Adrenal gland (tissue), 12 donors: Measurements from ENCODE around the gene DPYD. TPM values are rescaled to one million over a fixed set of nuclear protein-coding genes. Genes with fewer than 3 reads are reported as not detected.

Source experiments
- DNase-seq, 7 donors: peaks; one replicate each; pipeline ENCODE4 v3.0.0-alpha.2; 2019 to 2020
- H3K27ac ChIP-seq, 5 donors: fragments of 200-600 bp; sonication (generic) in 4 of 5; 1 replicate in 3 of 5; 2 replicates in 2 of 5; pipeline versions ENCODE4 v1.5.1 to v1.8.0; 2016 to 2020; ENCODE audit warnings: mild to moderate bottlenecking in 1 of 5
- H3K27me3 ChIP-seq: fragments of 200-600 bp; 2 replicates; pipeline ENCODE4 v1.8.0; 2021
- H3K36me3 ChIP-seq, 2 donors: fragments of 200-600 bp; replicated peaks in 1 of 2; 1 replicate in 1 of 2; 2 replicates in 1 of 2; pipeline versions ENCODE4 v1.5.1 to v1.8.0; 2018 to 2022
- H3K4me1 ChIP-seq, 2 donors: fragments of 200-600 bp; replicated peaks in 1 of 2; 1 replicate in 1 of 2; 2 replicates in 1 of 2; pipeline versions ENCODE4 v1.5.1 to v1.8.0; 2018 to 2021
- H3K4me3 ChIP-seq, 4 donors: fragments of 200-600 bp; sonication (generic) in 3 of 4; one replicate each; pipeline ENCODE4 v1.5.1; 2016 to 2018
- H3K9me3 ChIP-seq, 3 donors: fragments of 200-600 bp; sonication (generic) in 1 of 3; replicated peaks in 1 of 3; 1 replicate in 2 of 3; 2 replicates in 1 of 3; pipeline versions ENCODE4 v1.5.1 to v1.8.0; 2016 to 2021
- POLR2A ChIP-seq, 2 donors: fragments of 450-650 bp; IDR thresholded peaks; one replicate each; pipeline ENCODE4 v1.6.1; 2017; ENCODE audit warnings: antibody characterized with exemption in 2 of 2, mild to moderate bottlenecking in 2 of 2, moderate library complexity in 1 of 2
- whole genome bisulfite sequencing, 4 donors: extraction: QIAGEN DNeasy Blood & Tissue Kit in 2 of 4; methylation state at CpG; one replicate each; pipeline versions ENCODE4 v1.1.5 to v1.1.7; 2013 to 2017; 5-methylcytosine and 5-hydroxymethylcytosine counted together
- intact Hi-C, 2 donors: fragments of 100-400 bp; cut with DNase I; formaldehyde crosslinking; loops; one replicate each; pipeline versions ENCODE4 v1.14.1 to v1.15.0; 2022 to 2023
- polyA plus RNA-seq, 3 donors: library from polyadenylated mRNA; stranded (reverse); fragments of 200-250 nt in 2 of 3; fragments of 350-450 nt in 1 of 3; fragmentation: Illumina TruSeq in 1 of 3; extraction: RNeasy Lipid Tissue Mini Kit (QIAGEN cat#74804) in 1 of 3; gene quantifications; one replicate each; pipeline ENCODE4 v1.2.3, GENCODE V29; 2013 to 2014
- total RNA-seq, 9 donors: library from RNA; depleted of rRNA in 4 of 9; stranded (reverse); fragments of >200 nt in 4 of 9; fragments of 120-200 nt in 1 of 9; fragmentation: NEBNext Ultra II Directional in 1 of 9; extraction: Animal tissue kit (Norgen Biotek cat#: 25700) in 1 of 9; gene quantifications; one replicate each; pipeline versions ENCODE4 v1.1.0 to v1.2.4, GENCODE V29; 2013 to 2023
- TF ChIP-seq, protein P1 (sequence below), 6 experiments: fragments of 450-650 bp in 4 of 6; fragments of 200-600 bp in 2 of 6; sonication (generic) in 1 of 6; IDR thresholded peaks; 1 replicate in 5 of 6; 2 replicates in 1 of 6; pipeline versions ENCODE4 v1.5.1 to v1.8.0; 2016 to 2021; ENCODE audit warnings: antibody characterized with exemption in 6 of 6, mild to moderate bottlenecking in 2 of 6, moderate library complexity in 1 of 6
- donor health status: healthy with polysubstance abuse.
- donor health status: Bipolar disorder and iron deficiency.
- donor health status: DM: yes; HTN: yes; CAD: no.
- donor health status: DM: no; HTN: no; CAD: no.
- donor health status: DM: no; HTN: no; CAD: no.
- donor health status: DM: yes; HTN: yes; CAD: no.

Gene DPYD
- total and polyA plus RNA-seq, 12 donors: 6.6 to 73.1 (median 30.2) TPM

DNA sequence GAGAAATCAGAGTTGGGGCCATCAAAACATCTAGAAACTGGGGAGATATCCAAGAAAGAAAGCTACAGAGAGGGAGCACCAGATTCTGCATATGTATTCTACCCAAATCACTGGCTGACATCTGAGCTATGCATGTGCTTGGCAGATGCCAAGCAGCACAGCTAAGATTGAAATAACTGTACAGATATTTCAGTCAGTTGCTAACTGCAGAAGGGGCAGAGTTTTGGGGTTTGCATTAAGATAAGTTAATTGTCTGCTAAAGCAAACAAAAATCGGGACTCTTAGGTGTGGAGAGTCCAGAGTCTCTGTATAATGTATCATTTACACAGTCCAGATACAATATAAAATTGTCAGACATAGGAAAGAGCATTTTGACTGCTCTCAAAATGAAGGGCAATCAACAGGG, 762.1 kb downstream of the DPYD start:
- Histone ChIP-seq H3K27ac (no peak overlapping the region), H3K27me3 (no peaks in the 10 kb centered on the region), H3K9me3 (no peaks in the 10 kb centered on the region), H3K4me3 (no peak overlapping the region), H3K4me1 (peaks cover 0 to 8% of the 10 kb centered on the region in 2 donors), H3K36me3 (no peaks in the 10 kb centered on the region)
- TF ChIP-seq, protein P1, sequence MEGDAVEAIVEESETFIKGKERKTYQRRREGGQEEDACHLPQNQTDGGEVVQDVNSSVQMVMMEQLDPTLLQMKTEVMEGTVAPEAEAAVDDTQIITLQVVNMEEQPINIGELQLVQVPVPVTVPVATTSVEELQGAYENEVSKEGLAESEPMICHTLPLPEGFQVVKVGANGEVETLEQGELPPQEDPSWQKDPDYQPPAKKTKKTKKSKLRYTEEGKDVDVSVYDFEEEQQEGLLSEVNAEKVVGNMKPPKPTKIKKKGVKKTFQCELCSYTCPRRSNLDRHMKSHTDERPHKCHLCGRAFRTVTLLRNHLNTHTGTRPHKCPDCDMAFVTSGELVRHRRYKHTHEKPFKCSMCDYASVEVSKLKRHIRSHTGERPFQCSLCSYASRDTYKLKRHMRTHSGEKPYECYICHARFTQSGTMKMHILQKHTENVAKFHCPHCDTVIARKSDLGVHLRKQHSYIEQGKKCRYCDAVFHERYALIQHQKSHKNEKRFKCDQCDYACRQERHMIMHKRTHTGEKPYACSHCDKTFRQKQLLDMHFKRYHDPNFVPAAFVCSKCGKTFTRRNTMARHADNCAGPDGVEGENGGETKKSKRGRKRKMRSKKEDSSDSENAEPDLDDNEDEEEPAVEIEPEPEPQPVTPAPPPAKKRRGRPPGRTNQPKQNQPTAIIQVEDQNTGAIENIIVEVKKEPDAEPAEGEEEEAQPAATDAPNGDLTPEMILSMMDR (IDR thresholded peaks at IDR 0.05): no peak
- no peak for TF ChIP-seq POLR2A (IDR thresholded peaks at IDR 0.05)
- DNase-seq: no peak
- WGBS, 4 donors: 46 to 88% (median 76%) methylated on average over 1 of the region's 1 CpG
- intact Hi-C loops: no loop called here

DNA sequence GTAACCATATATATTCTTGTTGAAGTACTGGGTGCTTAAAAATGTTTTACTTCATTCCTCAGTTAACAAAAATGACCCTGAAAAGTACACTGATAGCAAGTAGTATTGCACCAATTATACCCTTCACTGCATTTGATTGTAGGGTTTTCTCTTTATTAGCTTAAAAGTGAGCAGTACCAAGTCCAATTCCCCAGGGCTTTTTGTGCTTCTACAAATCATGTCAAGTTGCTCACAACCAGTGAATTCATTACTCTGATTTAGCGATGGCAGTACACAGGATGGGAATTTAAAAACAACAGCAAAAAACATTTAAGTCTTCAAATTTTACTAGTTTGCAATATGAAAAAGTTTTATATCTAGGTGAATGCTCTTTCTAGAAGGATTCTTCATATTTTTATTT, 762.8 kb downstream of the DPYD start:
- Histone ChIP-seq H3K4me1 (peaks cover 0 to 8% of the 10 kb centered on the region in 2 donors), H3K27ac (no peak overlapping the region), H3K4me3 (no peak overlapping the region), H3K36me3 (no peaks in the 10 kb centered on the region), H3K27me3 (no peaks in the 10 kb centered on the region), H3K9me3 (no peaks in the 10 kb centered on the region)
- DNase-seq: no peak
- intact Hi-C loops: no loop called here
- TF ChIP-seq, protein P1 (IDR thresholded peaks at IDR 0.05): no peak
- TF ChIP-seq POLR2A (IDR thresholded peaks at IDR 0.05): no peak
- 87 to 90% (median 88%) methylated on average over 1 of the region's 1 CpG for WGBS, 4 donors

DNA sequence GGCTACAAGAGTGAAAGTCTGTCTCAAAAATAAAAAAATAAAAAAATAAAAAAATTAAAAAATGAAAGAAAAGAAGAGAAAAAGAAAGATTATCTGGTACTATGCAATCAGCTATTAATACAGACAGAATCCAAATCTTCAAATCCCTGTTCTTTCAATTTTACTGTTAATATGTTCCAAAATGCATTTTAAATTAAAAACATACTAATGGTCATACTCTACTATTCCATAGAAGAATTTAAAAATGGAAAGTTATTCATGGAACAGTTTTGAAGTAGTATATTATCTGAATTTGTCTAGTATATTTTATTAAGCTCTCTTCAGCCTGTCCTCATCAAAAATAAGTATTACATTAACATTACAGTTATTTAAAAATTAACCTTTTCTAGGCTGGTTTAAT, 769.2 kb downstream of the DPYD start:
- no peak for TF ChIP-seq POLR2A (IDR thresholded peaks at IDR 0.05)
- TF ChIP-seq, protein P1 (IDR thresholded peaks at IDR 0.05): no peak
- no peaks in the 10 kb centered on the region for H3K27me3 ChIP-seq
- H3K9me3 ChIP-seq: no peaks in the 10 kb centered on the region
- no peak overlapping the region for H3K4me3 ChIP-seq
- no peaks in the 10 kb centered on the region for H3K36me3 ChIP-seq
- intact Hi-C loops: no loop called here
- no peak overlapping the region for H3K27ac ChIP-seq
- no peaks in the 10 kb centered on the region for H3K4me1 ChIP-seq
- DNase-seq: no peak

DNA sequence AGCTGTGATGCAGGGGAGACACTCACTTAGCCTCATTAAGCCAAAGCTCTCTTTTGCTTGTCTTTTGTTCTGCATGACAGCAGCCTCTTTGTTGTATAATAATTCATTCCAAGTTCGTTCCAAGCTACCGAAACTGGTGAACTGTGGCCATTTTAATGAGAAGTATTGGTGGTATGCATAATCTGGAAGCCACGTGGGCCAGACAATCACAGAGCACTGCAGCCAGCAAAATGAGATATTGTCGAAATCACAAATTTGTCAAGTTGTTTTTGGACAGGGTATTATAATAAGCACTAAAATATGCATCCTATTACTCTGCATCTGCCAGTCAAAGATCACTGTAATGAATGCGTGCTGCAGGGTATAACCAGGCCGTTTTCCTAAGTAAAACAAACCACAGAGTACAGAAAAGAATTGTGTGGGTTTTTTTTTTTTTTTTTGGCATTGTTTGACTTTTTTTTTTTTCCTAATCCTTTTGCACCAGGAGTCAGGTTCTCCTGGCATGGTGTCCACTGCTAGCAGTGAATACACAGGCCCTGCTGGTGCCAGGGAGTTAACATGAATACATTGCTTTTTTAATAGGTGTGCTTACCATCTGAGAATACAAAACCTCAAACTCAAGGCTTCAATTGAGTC, 775.4 kb downstream of the DPYD start:
- 71 to 79% (median 73%) methylated on average over 6 of the region's 6 CpGs for WGBS, 4 donors
- intact Hi-C loops: no loop called here
- H3K4me3 ChIP-seq: no peak overlapping the region

More for the DNA sequence above, 775.4 kb downstream of the DPYD start:
- H3K9me3 ChIP-seq: no peaks in the 10 kb centered on the region
- TF ChIP-seq, protein P1 (IDR thresholded peaks at IDR 0.05): no peak
- TF ChIP-seq POLR2A (IDR thresholded peaks at IDR 0.05): no peak
- no peaks in the 10 kb centered on the region for H3K4me1 ChIP-seq
- H3K27me3 ChIP-seq: no peaks in the 10 kb centered on the region
- no peaks in the 10 kb centered on the region for H3K36me3 ChIP-seq
- no peak for DNase-seq
- H3K27ac ChIP-seq: no peak overlapping the region
